GM12891 (cell line): ENCODE results near the gene ROCK1.
"Not testable (repeated sequence)": the region's sequence is repeated elsewhere in the genome, so short reads cannot be mapped to it uniquely, and the experiment has no call there.

Source experiments
- DNase-seq: peaks from one replicate; pipeline ENCODE4 v3.0.0; 2011; ENCODE audit warnings: low spot score; ENCODE audit not compliant: insufficient read length
- FAIRE-seq: peaks from 2 replicates; lab custom pipeline; 2011; peaks lifted over from hg19 to GRCh38; lab: Jason Lieb, UNC
- PAX5 ChIP-seq: IDR thresholded peaks from 2 replicates; pipeline ENCODE4 v1.6.1; 2011; ENCODE audit warnings: low read length, moderate library complexity, mild to moderate bottlenecking; ENCODE audit not compliant: insufficient read depth, severe bottlenecking
- POLR2A ChIP-seq: IDR thresholded peaks from 2 replicates; pipeline ENCODE4 v1.6.1; 2011; ENCODE audit warnings: low read depth, low read length, control low read depth
- POLR2AphosphoS5 ChIP-seq: IDR thresholded peaks from 2 replicates; pipeline ENCODE4 v1.6.1; 2011; ENCODE audit warnings: low read depth, low read length, control low read depth
- POU2F2 ChIP-seq: IDR thresholded peaks from 2 replicates; pipeline ENCODE4 v1.6.1; 2011; ENCODE audit warnings: low read depth, mild to moderate bottlenecking, control low read depth, low read length, moderate library complexity
- SPI1 ChIP-seq: IDR thresholded peaks from 2 replicates; pipeline ENCODE4 v1.6.1; 2011; ENCODE audit warnings: low read depth, low read length, control low read depth
- TAF1 ChIP-seq: IDR thresholded peaks from 2 replicates; pipeline ENCODE4 v1.6.1; 2011; ENCODE audit warnings: low read depth, low read length, control low read depth

Gene ROCK1

GRCh38 chr18:20963027-20963426 is 148.6 kb downstream of the ROCK1 start:
- DNase-seq (no peak), FAIRE-seq (no peak)
- TF ChIP-seq TAF1 (no peak), POLR2AphosphoS5 (no peak), SPI1 (no peak), POLR2A (no peak), POU2F2 (no peak), PAX5 (no peak)

- no peak for TF ChIP-seq SPI1
- TF ChIP-seq POLR2AphosphoS5: no peak
- no peak for TF ChIP-seq PAX5
- DNase-seq: no peak
- FAIRE-seq: no peak
These were observed 150.9 kb downstream of the ROCK1 start for GRCh38 chr18:20960735-20961134.

- DNase-seq, FAIRE-seq: not testable (repeated sequence)
These were observed 160.8 kb downstream of the ROCK1 start for GRCh38 chr18:20950827-20951226.
